HFF-Myc (cell line): ENCODE data around the gene SEMA3F.

Experiments
- DNase-seq: peaks from one replicate; pipeline ENCODE4 v3.0.0-alpha.2; 2011; ENCODE audit warnings: low read depth; ENCODE audit errors: extremely low read depth
- H3K4me3 ChIP-seq: replicated peaks from 2 replicates; pipeline ENCODE4 v1.5.1; 2011; ENCODE audit warnings: low read depth, mild to moderate bottlenecking, control low read depth, low read length
- TF ChIP-seq, protein P1 (sequence below): IDR thresholded peaks from 2 replicates; pipeline ENCODE4 v1.5.1; 2012; ENCODE audit warnings: mild to moderate bottlenecking, low read depth, low read length, control low read depth; ENCODE audit errors: missing control alignments

The SEMA3F gene

DNA sequence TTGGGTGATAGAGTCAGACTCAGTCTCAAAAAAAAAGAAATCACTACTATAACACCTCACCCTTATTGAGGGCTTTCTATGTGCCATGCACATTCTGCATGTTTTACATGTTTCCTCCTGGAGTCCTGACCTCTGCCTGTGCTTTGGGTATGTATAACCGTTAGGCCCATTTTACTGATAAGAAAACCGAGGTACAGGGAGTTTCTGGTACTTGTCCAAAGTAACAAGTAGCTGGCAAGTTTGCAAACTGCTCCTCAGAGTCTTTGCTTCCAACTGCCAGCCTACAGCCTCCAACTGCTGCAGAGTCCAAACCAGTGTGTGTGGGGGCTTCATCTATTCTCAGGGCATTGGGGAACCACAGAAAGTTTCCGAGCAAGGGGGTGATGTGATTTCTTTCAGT lies 77.2 kb downstream of the SEMA3F start:
- DNase-seq: no peak
- TF ChIP-seq, protein P1, sequence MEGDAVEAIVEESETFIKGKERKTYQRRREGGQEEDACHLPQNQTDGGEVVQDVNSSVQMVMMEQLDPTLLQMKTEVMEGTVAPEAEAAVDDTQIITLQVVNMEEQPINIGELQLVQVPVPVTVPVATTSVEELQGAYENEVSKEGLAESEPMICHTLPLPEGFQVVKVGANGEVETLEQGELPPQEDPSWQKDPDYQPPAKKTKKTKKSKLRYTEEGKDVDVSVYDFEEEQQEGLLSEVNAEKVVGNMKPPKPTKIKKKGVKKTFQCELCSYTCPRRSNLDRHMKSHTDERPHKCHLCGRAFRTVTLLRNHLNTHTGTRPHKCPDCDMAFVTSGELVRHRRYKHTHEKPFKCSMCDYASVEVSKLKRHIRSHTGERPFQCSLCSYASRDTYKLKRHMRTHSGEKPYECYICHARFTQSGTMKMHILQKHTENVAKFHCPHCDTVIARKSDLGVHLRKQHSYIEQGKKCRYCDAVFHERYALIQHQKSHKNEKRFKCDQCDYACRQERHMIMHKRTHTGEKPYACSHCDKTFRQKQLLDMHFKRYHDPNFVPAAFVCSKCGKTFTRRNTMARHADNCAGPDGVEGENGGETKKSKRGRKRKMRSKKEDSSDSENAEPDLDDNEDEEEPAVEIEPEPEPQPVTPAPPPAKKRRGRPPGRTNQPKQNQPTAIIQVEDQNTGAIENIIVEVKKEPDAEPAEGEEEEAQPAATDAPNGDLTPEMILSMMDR: no peak

DNA sequence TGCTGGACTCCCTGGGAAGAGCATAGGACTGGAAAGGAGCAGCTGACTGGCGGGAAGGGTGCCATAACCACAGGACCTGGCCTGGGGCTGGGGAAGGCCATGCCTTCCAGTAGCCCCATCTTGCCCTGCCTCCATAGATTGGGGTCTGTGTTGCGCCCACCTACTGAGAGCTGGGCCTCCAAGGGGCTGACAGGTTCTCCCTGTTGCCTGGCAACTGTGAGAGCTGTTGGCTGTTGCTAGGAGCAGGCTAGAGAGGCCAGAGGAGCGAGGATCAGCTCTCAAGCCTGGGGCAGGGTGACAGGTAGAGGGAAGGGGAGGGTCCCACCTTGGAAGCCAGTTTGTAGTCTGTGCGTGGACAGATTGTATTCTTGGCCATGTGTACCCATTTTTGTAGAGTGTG lies 78.1 kb downstream of the SEMA3F start:
- no peak for DNase-seq
- no peak overlapping the region for H3K4me3 ChIP-seq
- TF ChIP-seq, protein P1: no peak

More for the DNA sequence above, 77.2 kb downstream of the SEMA3F start:
- H3K4me3 ChIP-seq: no peak overlapping the region

DNA sequence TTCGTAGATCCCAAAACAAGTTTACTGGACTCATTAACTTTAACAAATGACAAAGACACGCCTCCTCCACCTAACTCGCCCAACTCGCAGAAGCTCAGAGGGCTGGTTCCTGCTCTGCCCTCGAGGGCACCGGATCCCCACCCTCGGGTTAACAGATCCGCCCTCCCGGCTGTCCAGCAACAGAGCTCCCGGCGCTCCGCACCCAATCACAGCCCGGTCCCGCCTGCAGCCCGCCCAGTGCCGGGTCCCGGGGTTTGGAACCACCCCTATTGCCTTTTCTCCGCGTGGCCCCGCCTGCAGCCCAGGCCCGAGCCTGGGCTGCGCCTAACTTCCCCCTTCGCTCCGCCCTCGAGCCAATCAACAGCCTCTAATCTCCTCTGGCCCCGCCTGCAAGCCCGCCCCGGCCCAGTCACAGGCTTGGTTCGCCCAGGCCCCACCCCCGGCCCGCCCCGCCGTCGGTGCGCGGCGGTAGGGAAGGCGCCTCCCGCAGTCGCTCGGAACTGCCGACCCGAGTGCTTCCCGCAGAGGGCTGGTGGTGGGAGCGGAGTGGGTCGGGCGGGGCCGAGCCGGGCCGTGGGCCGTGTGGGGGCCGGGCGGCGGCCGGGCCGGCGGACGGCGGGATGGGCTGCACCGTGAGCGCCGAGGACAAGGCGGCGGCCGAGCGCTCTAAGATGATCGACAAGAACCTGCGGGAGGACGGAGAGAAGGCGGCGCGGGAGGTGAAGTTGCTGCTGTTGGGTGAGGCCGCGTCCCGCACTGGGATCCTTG lies 80.8 kb downstream of the SEMA3F start, which contains the start of gene GNAI2:
GNAI2 (plus strand) TSS at position 489 of the 768 bp plus-strand sequence; CDS start at position 621, 132 bp downstream.
- TF ChIP-seq, protein P1: no peak
- peak within 1 kb of the TSS; percentile 86 for H3K4me3 ChIP-seq
- DNase-seq: peak; percentile 82

DNA sequence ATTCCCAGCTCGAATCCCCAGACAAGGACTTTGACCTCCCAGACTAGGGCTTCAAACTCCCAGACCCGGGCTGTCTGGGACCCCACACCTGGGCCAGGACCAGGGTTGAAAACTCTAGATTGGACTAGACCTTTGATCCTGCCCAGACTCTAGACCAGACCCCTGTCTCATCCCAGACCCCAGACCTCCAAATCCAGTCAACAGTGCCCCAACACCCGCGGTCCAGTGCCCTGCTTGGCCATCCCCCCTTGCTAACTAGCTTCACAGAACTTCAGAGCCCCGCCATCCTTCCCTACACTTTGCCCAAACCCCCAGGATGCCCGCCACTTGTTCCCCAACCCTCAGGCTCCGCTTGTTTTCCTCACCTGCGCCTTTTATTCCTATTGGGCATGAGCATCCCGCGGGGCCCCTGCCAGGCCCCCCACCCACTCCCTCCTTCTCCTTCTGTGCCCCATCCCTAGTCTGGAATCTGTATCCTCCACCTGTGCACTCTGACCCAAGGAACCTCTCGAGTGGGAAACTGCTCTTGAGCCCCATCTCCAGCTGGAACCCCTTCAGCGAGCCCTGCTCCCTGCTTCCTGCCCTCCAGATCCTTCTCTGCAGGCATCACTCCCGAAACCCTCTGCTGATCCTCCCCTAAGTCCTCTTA lies 81.5 kb downstream of the SEMA3F start:
- H3K4me3 ChIP-seq: peak overlapping the region; percentile 86
- DNase-seq: no peak
- TF ChIP-seq, protein P1: no peak

DNA sequence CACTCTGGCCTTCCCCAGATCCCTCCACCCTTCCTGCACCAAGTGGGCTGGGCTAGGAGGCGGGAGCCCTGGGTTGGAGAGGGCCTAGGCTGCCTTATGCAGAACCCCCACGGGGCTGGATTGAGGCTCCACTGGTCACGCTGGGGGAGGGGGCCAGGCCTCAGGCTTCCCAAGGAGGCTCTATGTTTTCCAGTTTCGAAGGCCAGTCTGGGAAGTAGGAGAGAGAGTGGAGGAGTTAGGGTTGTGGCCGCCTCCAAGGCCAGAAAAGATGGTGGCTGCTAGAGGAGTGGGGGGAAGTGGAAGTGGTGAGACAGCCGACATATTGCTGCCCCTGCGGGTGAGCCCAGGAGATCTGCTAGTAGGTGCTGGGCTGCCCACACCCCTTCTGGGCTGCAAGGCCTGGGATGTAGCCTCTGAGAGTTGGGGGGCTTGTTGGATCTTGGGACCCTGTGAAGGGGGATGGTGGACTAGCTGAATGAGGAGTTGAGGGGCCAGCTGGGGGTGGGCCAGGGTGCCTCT lies 82.1 kb downstream of the SEMA3F start:
- DNase-seq: no peak
- peak overlapping the region; percentile 86 for H3K4me3 ChIP-seq
- TF ChIP-seq, protein P1: no peak

DNA sequence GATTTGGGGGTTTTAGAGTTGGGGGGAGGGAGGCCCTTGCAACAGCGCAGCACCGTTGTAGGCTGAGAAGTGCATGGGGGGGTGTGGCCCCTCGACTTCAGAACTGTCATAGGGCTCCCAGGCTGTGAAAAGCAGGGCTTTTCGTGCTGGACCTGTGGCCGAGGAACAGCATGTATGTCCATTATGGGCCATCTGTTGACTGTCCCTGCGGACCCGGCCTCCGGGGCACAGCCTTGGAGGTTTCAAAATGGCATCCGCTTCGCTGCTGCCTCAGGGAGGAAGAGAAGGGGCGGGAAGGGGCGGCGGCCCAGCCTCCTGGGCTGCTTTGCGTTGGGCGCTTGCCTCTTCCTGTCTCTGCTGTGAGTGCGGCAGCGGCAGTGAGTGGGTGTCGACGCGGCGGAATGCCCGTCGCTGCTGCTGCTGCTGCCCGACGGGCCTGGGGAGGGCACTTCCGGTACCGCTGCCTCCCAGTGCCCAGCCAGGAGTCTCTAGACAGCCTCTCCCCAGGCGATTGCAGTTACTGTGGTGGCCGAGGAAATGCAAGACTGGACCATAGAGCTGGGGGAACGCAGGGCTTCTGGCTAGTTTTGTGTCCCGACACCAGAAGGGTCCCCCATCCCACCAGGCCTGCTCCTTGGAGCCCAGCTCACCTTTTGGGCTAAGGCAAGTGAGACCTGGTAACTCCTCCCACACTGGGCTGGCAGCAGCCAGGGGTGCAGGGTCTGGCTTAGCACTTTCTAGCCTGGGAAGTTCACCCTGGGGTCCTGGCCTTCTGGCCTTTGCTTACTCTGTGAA lies 82.8 kb downstream of the SEMA3F start:
- DNase-seq: no peak
- peak overlapping the region; percentile 86 for H3K4me3 ChIP-seq
- TF ChIP-seq, protein P1: no peak
